ENCODE data around the gene MALT1. TPM values are rescaled to one million over a fixed set of nuclear protein-coding genes. Genes with fewer than 3 reads are reported as not detected.

The MALT1 gene
- total and polyA plus RNA-seq, 2 experiments from 2014 or later: 14.9 to 35.9 TPM

DNA sequence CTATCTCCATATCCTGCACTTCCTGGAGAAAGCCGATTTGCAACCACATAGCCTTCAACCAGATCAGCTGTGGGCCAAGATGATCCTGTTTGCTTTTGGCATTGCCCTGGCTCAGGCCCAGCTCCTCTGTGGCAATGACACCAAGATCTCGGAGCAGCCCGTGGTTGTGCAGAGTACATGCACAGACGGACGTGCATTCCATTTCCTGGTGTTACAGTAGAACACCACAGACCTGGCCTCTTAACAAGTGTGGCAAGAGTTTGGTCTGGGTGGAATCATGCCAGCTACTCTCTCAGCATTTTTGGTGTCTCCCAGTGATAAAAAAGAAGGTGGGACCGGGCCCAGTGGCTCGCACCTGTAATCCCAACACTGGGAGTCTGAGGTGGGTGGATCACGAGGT, 20.0 kb downstream of the MALT1 start:
- H3K9me2 ChIP-seq (replicated peaks; ENCODE audit: insufficient read depth): no peaks in the 10 kb centered on the region
- peaks cover 42% of the 10 kb centered on the region for H3K79me2 ChIP-seq
- WGBS (ENCODE audit: low lambda C conversion rate, missing lambda C conversion rate): 96% methylated on average over 8 of the region's 8 CpGs
- no peaks in the 10 kb centered on the region for H3K27me3 ChIP-seq
- H3K27ac ChIP-seq: no peak overlapping the region
- no peak overlapping the region for H3K4me3 ChIP-seq
- H3K9me3 ChIP-seq (ENCODE audit: low read depth): no peaks in the 10 kb centered on the region
- no peak for DNase-seq (ENCODE audit: low spot score)
- H4K20me1 ChIP-seq (ENCODE audit: insufficient read depth, poor library complexity, severe bottlenecking): no peaks in the 10 kb centered on the region
- H3K36me3 ChIP-seq (replicated peaks; ENCODE audit: insufficient read depth, low read depth): peaks cover 4% of the 10 kb centered on the region
- no peak overlapping the region for H2AFZ ChIP-seq
- TF ChIP-seq EZH2phosphoT487 (IDR thresholded peaks at IDR 0.05; ENCODE audit: low read depth, severe bottlenecking, unreplicated experiment) (no peak), EZH2 (IDR thresholded peaks at IDR 0.05; ENCODE audit: borderline replicate concordance) (no peak)
- TF ChIP-seq, protein P1, sequence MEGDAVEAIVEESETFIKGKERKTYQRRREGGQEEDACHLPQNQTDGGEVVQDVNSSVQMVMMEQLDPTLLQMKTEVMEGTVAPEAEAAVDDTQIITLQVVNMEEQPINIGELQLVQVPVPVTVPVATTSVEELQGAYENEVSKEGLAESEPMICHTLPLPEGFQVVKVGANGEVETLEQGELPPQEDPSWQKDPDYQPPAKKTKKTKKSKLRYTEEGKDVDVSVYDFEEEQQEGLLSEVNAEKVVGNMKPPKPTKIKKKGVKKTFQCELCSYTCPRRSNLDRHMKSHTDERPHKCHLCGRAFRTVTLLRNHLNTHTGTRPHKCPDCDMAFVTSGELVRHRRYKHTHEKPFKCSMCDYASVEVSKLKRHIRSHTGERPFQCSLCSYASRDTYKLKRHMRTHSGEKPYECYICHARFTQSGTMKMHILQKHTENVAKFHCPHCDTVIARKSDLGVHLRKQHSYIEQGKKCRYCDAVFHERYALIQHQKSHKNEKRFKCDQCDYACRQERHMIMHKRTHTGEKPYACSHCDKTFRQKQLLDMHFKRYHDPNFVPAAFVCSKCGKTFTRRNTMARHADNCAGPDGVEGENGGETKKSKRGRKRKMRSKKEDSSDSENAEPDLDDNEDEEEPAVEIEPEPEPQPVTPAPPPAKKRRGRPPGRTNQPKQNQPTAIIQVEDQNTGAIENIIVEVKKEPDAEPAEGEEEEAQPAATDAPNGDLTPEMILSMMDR (IDR thresholded peaks at IDR 0.05; ENCODE audit: poor library complexity): no peak
- no peak overlapping the region for H3K4me2 ChIP-seq
- H3K4me1 ChIP-seq (ENCODE audit: insufficient read depth): no peaks in the 10 kb centered on the region

DNA sequence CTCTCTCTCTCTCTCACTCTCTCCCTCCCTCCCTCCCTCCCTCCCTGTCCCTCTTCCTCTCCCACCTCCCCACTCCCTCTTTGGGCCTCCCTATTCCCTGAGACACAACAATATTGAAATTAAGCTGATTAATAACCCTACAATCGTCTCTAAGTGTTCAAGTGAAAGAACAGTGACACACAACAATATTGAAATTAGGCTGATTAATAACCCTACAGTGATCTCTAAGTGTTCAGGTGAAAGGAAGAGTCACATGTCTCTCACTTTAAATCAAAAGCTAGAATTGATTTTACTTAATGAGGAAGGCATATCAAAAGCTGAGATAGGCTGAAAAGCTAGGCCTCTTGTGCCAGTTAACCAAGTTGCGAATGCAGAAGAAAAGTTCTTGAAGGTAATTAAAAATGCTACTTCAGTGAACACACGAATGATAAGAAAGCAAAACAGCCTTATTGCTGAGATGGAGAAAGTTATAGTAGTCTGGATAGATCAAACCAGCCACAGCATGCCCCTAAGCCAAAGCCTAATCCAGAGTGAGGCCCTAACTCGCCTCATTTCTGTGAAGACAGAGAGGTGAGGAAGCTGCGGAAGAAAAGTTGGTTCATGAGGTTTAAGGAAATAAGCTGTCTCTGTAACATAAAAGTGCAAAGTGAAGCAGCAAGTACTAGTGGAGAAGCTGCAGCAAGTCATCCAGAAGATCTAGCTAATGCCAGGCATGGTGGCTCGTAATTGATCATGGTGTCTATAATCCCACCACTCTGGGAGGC, 21.3 kb downstream of the MALT1 start:
- Histone ChIP-seq H4K20me1 (ENCODE audit: insufficient read depth, poor library complexity, severe bottlenecking) (no peaks in the 10 kb centered on the region), H3K9me2 (replicated peaks; ENCODE audit: insufficient read depth) (no peaks in the 10 kb centered on the region), H3K27me3 (no peaks in the 10 kb centered on the region), H3K4me3 (no peak overlapping the region), H3K4me1 (ENCODE audit: insufficient read depth) (no peaks in the 10 kb centered on the region), H3K9me3 (ENCODE audit: low read depth) (no peaks in the 10 kb centered on the region), H3K4me2 (no peak overlapping the region), H3K27ac (no peak overlapping the region), H2AFZ (no peak overlapping the region), H3K79me2 (peaks cover 31% of the 10 kb centered on the region), H3K36me3 (replicated peaks; ENCODE audit: insufficient read depth, low read depth) (no peaks in the 10 kb centered on the region)
- no peak for DNase-seq (ENCODE audit: low spot score)
- TF ChIP-seq EZH2 (IDR thresholded peaks at IDR 0.05; ENCODE audit: borderline replicate concordance): no peak
- no peak for TF ChIP-seq EZH2phosphoT487 (IDR thresholded peaks at IDR 0.05; ENCODE audit: low read depth, severe bottlenecking, unreplicated experiment)
- TF ChIP-seq, protein P1 (IDR thresholded peaks at IDR 0.05; ENCODE audit: poor library complexity): no peak
- 89% methylated on average over 6 of the region's 6 CpGs for WGBS (ENCODE audit: low lambda C conversion rate, missing lambda C conversion rate)

DNA sequence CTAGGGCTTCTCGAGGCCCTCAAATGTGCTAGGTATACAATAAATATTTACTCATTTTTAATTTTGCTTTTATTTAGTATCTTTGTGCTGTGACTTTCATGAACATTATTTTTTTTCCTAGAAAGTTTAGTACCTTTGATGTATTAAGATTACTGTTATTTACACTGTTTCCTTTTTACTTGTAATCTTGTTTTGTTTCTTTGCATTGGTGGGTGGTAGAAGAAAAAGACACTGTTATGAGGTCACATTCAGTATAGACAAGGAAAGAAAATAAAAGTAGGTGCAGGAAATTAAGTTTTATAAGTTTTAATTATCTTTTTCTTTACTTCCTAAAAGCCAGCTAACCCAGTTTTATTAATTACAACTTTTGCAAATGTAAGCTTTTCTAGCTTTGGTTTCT, 23.0 kb downstream of the MALT1 start:
- Histone ChIP-seq H3K27ac (no peak overlapping the region), H2AFZ (no peak overlapping the region), H3K4me2 (no peak overlapping the region), H3K36me3 (replicated peaks; ENCODE audit: insufficient read depth, low read depth) (no peaks in the 10 kb centered on the region), H3K79me2 (peaks cover 18% of the 10 kb centered on the region), H4K20me1 (ENCODE audit: insufficient read depth, poor library complexity, severe bottlenecking) (no peaks in the 10 kb centered on the region), H3K9me3 (ENCODE audit: low read depth) (no peaks in the 10 kb centered on the region), H3K4me1 (ENCODE audit: insufficient read depth) (no peaks in the 10 kb centered on the region), H3K4me3 (no peak overlapping the region), H3K27me3 (no peaks in the 10 kb centered on the region), H3K9me2 (replicated peaks; ENCODE audit: insufficient read depth) (no peaks in the 10 kb centered on the region)
- no peak for TF ChIP-seq EZH2 (IDR thresholded peaks at IDR 0.05; ENCODE audit: borderline replicate concordance)
- TF ChIP-seq, protein P1 (IDR thresholded peaks at IDR 0.05; ENCODE audit: poor library complexity): no peak
- TF ChIP-seq EZH2phosphoT487 (IDR thresholded peaks at IDR 0.05; ENCODE audit: low read depth, severe bottlenecking, unreplicated experiment): no peak
- 85% methylated on average over 1 of the region's 1 CpG for WGBS (ENCODE audit: low lambda C conversion rate, missing lambda C conversion rate)
- no peak for DNase-seq (ENCODE audit: low spot score)

Data from hepatocyte (in vitro differentiated cells).